Cortex of kidney (tissue), 1 donor: ENCODE data around the gene CCDC183.
A peak's percentile ranks its signal among the peaks of the same experiment; 100 is the strongest.
"Not testable (repeated sequence)": the region's sequence is repeated elsewhere in the genome, so short reads cannot be mapped to it uniquely, and the experiment has no call there.

ENCODE experiments used
- DNase-seq: peaks from one replicate; lab custom pipeline; 2025; lab: John Stamatoyannopoulos, UW

Gene CCDC183

GRCh38 chr9:136838314-136839228, 42.4 kb downstream of the CCDC183 start:
- DNase-seq = no peak

GRCh38 chr9:136839229-136840139, 43.3 kb downstream of the CCDC183 start:
- DNase-seq = no peak

GRCh38 chr9:136840140-136840876, 44.2 kb downstream of the CCDC183 start:
- no peak for DNase-seq

- DNase-seq = no peak
Measured at GRCh38 chr9:136840877-136841645, 44.9 kb downstream of the CCDC183 start.

- DNase-seq = not testable (repeated sequence)
Measured at GRCh38 chr9:136841646-136842379, 45.7 kb downstream of the CCDC183 start.

GRCh38 chr9:136842380-136842948, 46.3 kb downstream of the CCDC183 start, which contains the start of gene AJM1:
Gene AJM1, plus strand, starts transcription at chr9:136842478. Its CDS starts 1,937 bp downstream, at chr9:136844415.
- DNase-seq = not testable (repeated sequence)

GRCh38 chr9:136843159-136843800, 47.1 kb downstream of the CCDC183 start:
- DNase-seq = not testable (repeated sequence)

GRCh38 chr9:136843801-136844740, 47.9 kb downstream of the CCDC183 start:
- not testable (repeated sequence) for DNase-seq

- DNase-seq = no peak
Measured at GRCh38 chr9:136844761-136845464, 48.8 kb downstream of the CCDC183 start.

- no peak for DNase-seq
Measured at GRCh38 chr9:136845465-136846260, 49.5 kb downstream of the CCDC183 start.

GRCh38 chr9:136846376-136847087, 50.4 kb downstream of the CCDC183 start:
- DNase-seq = no peak

- no peak for DNase-seq
Measured at GRCh38 chr9:136847088-136847825, 51.1 kb downstream of the CCDC183 start.

GRCh38 chr9:136847826-136848392, 51.8 kb downstream of the CCDC183 start:
- DNase-seq = peak; percentile 46

- no peak for DNase-seq
Measured at GRCh38 chr9:136848393-136849037, 52.4 kb downstream of the CCDC183 start.
